HG03565 (cell line): ENCODE data around the gene CWF19L2.

ENCODE experiments used
- ATAC-seq: cut with Tn5 transposase; IDR thresholded peaks from one replicate; pipeline ENCODE4 v1.9.1; 2021; ENCODE audit warnings: mild to moderate bottlenecking, moderate library complexity; ENCODE audit not compliant: unreplicated experiment

The CWF19L2 gene

GRCh38 chr11:107316426-107316825, 141.2 kb downstream of the CWF19L2 start:
- ATAC-seq = no peak

DNA sequence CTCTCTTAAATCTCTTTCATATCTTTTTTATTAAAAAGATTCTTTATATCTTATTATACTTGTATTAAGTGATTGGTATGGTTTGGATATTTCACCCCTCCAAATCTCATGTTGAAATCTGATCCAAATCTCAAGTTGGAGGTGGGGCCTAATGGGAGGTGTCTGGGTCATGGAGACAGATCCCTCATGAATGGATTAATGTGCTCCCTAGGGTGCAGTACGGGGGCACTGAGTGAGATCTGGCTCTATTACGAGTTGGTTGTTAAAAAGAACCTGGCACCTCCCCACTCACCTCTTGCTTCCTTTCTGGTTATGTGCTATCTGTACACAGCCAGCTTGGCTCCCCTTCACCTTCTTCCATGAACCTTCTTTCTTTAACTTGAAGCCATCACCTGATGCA, 149.6 kb downstream of the CWF19L2 start:
- no peak for ATAC-seq

- no peak for ATAC-seq
Measured at GRCh38 chr11:107301878-107302277, 155.7 kb downstream of the CWF19L2 start.

DNA sequence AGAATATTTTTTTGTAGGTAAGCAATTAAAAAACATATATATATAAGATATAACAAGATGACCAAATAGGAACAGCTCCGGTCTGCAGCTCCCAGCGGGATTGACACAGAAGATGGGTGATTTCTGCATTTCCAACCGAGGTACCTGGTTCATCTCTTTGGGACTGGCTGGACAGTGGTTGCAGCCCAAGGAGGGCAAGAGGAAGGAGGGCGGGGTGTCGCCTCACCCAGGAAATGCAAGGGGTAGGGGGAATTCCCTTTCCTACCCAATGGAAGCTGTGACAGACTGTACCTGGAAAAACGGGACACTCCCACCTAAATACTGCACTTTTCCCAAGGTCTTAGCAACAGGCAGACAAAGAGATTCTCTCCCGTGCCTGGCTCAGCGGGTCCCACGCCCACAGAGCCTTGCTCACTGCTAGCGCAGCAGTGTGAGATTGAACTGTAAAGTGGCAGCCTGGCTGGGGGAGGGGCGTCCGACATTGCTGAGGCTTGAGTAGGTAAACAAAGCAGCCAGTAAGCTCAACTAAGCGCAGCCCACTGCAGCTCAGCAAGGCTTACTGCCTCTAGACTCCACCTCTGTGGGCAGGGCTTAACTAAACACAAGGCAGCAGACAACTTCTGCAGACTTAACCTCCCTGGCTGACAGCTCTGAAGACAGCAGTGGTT, 163.8 kb downstream of the CWF19L2 start:
- ATAC-seq = no peak

DNA sequence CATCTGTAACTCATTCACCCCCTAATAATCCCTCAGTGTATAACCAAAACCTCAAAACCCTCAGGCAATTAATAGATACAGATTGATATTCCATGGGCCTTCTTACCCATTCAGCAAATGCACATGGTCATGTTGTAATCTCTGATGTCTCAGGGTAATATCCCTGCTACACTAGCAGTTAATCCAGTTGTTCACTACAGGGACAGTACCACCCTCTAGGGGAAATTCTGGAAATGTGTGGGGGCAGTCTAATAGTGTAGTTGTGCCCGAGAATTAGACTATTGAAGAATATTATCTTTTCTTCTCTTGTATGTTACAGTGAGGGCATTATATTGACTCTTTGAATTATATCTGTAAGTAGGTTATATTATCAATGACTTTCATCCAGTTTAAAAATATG, 175.4 kb downstream of the CWF19L2 start:
- no peak for ATAC-seq
